HG03095 (cell line): ENCODE data around the gene FBXO46.
"Not testable (repeated sequence)": the region's sequence is repeated elsewhere in the genome, so short reads cannot be mapped to it uniquely, and the experiment has no call there.

Experiments
- ATAC-seq: cut with Tn5 transposase; IDR thresholded peaks from one replicate; pipeline ENCODE4 v1.9.1; 2021; ENCODE audit warnings: moderate library complexity; ENCODE audit not compliant: unreplicated experiment

The FBXO46 gene

DNA sequence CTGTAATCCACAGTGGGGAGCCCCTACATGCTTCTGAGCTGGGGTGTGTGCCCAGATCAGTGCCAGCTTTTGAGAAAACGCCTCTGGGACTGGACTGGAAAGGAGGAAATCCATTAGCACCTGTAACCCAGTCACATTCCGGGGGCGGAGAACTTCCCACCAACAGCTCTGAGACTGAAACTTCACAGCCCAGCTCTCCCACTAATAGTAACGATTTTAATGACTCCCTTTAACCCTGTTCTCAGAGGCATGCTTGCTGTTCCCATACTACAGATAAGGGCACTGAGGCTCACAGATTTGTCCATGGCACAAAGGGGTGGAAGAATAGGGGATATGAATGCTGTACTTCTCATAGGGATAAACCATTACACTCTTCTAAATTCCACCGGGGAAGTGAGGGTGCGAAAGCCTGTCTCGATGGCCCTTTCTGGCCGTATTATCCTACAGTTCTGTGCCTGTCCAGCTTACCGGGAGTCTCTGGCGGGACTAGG is 851 bp downstream of the FBXO46 start:
- ATAC-seq: no peak

- ATAC-seq: not testable (repeated sequence)
Observed at GRCh38 chr19:45728683-45729082, 2.0 kb downstream of the FBXO46 start.

DNA sequence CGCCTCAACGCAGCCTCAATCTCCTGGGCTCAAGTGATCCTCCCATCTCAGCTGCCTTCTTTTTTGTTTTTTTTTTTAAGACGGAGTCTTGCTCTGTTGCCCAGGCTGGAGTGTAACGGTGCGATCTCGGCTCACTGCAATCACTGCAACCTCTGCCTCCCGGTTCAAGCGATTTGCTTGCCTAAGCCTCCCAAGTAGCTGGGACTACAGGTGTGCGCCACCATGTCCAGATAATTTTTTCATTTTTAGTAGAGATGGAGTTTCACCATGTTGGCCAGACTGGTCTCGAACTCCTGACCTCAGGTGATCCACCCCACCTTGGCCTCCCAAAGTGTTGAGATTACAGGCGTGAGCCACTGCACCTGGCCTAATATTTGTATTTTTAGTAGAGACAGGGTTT is 10.6 kb downstream of the FBXO46 start:
- ATAC-seq: not testable (repeated sequence)

DNA sequence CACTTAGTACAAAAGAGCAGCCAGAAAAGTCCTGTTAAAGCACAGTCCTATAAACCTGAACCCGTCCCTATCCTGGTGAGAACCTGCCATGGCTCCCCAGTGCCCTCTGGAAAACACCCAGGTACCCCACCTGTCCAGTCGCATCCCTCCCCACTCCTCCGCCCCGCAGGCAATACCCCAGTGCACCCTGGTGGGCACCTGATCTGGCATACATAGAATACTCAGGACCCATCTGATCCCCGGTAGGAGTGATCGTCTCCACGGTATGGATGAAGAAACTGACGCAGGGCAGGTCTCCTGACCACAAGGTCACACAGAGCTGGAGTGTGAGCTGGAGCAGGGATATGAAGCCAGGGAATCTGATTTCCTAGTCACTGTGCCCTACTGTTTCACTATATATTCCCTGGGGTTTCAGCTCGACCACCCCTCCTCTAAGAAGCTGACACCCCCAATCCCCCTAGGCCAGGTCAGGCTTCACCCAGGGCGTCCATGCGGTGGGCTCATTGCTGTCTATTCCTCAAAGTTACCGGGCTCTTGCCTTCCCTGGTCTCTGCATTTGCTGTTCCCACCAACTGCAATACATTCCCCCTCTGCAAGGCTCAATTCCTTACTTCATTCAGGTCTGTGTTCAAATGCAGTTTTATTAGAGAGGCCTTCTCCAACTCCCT is 12.6 kb downstream of the FBXO46 start:
- ATAC-seq: no peak

GRCh38 chr19:45717131-45717982 is 13.3 kb downstream of the FBXO46 start:
- peak; percentile 87 for ATAC-seq

- ATAC-seq: no peak
Observed at GRCh38 chr19:45716359-45717130, 14.2 kb downstream of the FBXO46 start.

DNA sequence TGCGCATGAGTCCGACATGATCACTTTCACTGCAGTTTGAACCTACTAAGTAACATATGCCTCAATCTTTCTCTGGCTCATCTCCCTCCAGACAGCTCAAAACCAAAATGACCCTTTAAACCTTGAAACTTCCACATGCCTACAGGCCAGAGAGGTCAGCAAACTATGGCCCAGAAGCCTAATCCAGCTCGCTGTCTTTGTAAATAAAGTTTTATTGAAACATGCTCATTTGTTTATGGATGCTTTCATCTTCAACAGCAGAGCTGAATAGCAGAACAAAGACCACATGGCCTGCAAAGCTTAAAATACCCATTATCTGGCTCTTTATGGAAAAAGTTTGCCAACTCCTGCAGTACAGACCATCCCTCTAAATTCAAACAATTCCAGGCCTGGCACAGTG is 15.6 kb downstream of the FBXO46 start:
- no peak for ATAC-seq

DNA sequence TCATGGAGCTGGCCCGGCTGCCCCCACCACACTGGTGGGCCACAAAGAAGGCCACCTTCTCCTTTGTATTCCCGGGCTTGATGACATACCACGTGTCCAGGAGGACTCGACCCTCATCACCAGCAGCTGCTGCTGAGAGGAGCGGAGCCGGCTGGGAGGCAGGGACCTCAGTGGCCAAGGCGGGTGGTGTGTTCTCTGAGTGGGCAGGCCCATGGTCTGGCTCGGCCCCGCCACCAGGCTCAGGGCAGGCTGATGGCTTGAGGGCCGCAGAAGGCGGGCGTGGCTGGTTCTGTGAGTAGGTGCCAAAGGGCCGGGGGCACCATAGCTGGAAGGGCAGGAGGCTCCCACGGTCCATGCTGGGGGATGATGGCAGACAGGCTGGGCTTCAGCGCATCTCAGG is 17.6 kb downstream of the FBXO46 start:
- no peak for ATAC-seq

GRCh38 chr19:45712699-45713067 is 18.0 kb downstream of the FBXO46 start:
- ATAC-seq: no peak

DNA sequence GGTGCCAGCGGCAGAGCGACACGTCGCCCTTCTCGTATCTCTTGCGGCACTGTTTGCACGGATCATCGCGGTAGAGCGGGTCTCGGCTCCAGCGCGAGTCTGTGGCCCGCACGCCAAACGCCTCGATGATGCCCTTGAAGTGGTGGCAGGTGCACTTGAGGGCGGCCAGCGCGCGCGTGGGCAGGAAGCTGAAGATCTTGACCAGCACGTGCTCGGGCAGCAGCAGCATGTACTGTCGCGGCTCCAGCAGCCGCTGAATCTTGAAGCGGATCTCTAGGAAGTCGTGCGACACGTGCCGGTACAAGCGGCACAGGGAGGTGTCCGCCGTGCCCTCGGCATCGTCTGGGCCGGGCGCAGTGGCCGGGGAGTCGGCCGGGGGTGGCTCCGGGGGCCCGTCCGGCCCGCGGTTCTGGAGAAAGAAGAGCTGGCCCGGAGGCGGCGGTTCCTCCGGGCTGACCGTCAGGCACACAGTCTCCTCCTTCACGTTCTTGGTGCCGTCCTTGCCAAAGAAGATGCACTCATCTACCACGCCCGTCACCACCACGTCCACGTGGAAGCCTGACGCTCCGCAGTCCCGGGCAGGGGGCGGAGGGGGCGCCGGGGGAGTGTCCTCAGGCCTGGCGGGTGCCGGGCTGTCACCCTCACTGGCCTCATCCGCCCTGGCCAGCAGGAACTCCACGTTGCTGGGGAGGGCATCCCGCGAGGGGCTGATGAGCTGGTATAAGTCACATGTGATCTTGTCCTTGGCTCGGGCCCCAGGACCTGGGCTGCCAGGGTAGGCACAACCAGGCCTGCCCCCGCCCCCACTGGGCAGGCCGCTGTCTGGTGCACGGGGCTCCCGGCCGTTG is 18.6 kb downstream of the FBXO46 start:
- no peak for ATAC-seq

DNA sequence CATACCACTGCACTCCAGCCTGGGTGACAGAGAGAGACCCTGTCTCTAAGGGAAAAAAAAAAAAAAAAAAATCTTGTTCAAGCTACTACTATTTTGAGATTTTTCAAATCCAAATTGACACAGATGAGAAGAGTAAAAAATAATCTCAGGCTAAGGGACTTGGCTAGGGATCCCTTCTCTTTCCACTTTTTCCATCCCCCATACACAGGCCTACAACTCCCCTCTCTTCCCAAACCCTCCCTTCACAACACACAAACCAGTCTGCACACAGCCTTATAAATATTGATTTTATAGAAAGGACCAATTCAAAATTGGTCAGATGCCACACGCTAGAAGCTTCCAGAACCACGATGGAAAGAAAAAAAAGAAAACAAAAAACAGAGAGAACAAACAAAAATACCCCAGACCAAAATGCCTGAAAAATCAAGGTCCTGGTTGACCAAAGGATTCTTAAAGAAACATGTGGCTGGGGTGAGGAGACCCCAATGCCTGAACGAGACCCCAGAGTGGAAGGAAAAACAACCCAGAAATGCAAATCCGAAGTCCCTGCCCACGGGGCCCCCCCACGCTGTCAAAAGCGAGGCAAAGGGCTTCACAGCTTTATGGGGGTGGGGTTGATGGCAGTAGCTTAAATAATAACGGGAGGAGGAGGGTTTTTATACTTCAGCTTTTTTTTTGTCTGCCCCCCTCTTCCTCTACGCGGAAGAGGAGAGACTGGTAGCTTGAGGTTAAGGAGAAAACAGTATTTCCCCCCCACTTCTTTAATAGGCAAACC is 20.2 kb downstream of the FBXO46 start:
- no peak for ATAC-seq

DNA sequence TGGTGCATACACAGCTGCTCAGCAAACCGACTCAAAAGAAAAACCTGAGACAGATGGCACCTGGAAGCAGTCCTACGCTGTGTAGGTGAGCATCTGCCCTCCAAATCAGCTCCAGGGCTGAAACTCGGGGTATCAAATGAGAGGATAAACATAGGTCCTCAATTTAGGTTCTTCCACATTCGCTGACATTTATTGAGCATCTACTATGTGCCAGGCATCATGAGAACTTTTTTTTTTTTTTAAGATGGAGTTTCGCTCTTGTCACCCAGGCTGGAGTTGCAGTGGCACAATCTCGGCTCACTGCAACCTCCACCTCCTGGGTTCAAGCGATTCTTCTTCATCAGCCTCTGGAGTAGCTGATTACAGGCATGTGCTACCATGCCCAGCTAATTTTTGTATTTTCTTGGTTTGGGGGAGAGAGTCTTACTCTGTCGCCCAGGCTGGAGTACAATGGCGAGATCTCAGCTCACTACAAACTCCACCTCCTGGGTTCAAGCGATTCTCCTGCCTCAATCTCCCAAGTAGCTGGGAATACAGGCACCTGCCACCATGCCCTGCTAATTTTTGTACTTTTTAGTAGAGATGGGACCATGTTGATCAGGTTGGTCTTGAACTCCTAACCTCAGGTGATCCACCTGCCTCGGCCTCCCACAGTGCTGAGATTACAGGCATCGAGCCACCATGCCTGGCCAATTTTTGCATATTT is 24.8 kb downstream of the FBXO46 start:
- no peak for ATAC-seq

- no peak for ATAC-seq
Observed at GRCh38 chr19:45705115-45705514, 25.6 kb downstream of the FBXO46 start.

GRCh38 chr19:45701676-45702075 is 29.0 kb downstream of the FBXO46 start:
- no peak for ATAC-seq

- ATAC-seq: no peak
Observed at GRCh38 chr19:45693106-45693788, 37.4 kb downstream of the FBXO46 start.

GRCh38 chr19:45692187-45693105 is 38.2 kb downstream of the FBXO46 start, which contains the start of gene QPCTL:
Gene QPCTL, plus strand, starts transcription at chr19:45692666. Its CDS starts 38 bp downstream, at chr19:45692704.
- peak; percentile 85 for ATAC-seq

DNA sequence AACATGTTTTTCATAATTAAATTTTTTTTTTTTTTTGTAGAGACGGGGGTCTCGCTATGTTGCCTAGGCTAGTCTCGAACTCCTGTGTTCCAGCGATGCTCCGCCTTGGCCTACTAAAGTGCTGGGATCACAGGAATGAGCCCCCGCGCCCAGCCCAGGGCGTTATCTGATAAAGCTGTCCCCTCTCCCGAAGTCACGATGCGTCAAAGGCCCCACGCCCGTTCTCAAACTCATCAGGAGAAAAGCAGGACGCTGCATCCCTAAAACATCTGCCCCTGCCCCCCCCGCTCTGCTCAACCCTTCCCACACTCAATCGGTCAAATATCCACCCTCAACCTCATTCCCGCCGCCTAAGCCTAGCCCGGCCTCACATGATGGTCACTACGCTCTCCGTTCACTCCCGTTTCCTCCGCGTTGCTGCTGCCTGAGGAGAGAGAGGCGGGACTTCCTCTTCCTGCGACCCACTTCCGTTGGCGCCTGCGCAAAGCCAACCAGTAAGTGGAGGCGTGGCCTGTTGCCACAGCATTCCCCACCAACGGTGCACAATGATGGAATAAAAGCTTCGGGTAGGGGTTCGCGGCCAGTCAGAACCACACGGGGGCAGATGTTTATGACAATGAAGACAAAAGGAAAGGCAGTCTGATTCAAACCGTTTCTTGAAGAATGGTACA is 39.0 kb downstream of the FBXO46 start, which contains the start of gene SNRPD2:
SNRPD2 (minus strand) TSS at position 438 of the 671 bp plus-strand sequence; CDS start at position 373, 65 bp downstream.
- peak; percentile 34 for ATAC-seq
